GM23248 (cell line): Measurements from ENCODE around the gene FCER2. TPM values are rescaled to one million over a fixed set of nuclear protein-coding genes. Genes with fewer than 3 reads are reported as not detected.

Source experiments
- DNase-seq: peaks from one replicate; pipeline ENCODE4 v3.0.0-alpha.2; 2015
- H2AFZ ChIP-seq: fragments of 200-600 bp; sonication (generic); 2 replicates; pipeline ENCODE4 v1.6.1; 2016; ENCODE audit warnings: antibody characterized with exemption
- H3F3A ChIP-seq: fragments of 200-600 bp; sonication (generic); 2 replicates; pipeline ENCODE4 v1.6.1; 2016; ENCODE audit warnings: mild to moderate bottlenecking, antibody characterized with exemption, mixed run types; ENCODE audit not compliant: insufficient read depth
- H3K27ac ChIP-seq: fragments of 200-600 bp; sonication (generic); 2 replicates; pipeline ENCODE4 v1.5.1; 2016; ENCODE audit warnings: mild to moderate bottlenecking
- H3K27me3 ChIP-seq: fragments of 200-600 bp; sonication (generic); replicated peaks from 2 replicates; pipeline ENCODE4 v1.6.1; 2016; ENCODE audit warnings: mild to moderate bottlenecking; ENCODE audit not compliant: insufficient read depth
- H3K36me3 ChIP-seq: fragments of 200-600 bp; sonication (generic); 2 replicates; pipeline ENCODE4 v1.6.1; 2016; ENCODE audit warnings: low read depth, mild to moderate bottlenecking
- H3K4me1 ChIP-seq: fragments of 200-600 bp; sonication (generic); 2 replicates; pipeline ENCODE4 v1.6.1; 2016; ENCODE audit warnings: mild to moderate bottlenecking; ENCODE audit not compliant: insufficient read depth
- H3K4me2 ChIP-seq: fragments of 200-600 bp; sonication (generic); one replicate; pipeline ENCODE4 v1.6.1; 2016; ENCODE audit warnings: mild to moderate bottlenecking; ENCODE audit not compliant: unreplicated experiment
- H3K4me3 ChIP-seq: fragments of 200-600 bp; sonication (generic); 2 replicates; pipeline ENCODE4 v1.5.1; 2016; ENCODE audit warnings: mild to moderate bottlenecking
- H3K79me2 ChIP-seq: fragments of 200-600 bp; sonication (generic); 2 replicates; pipeline ENCODE4 v1.6.1; 2016; ENCODE audit warnings: mild to moderate bottlenecking; ENCODE audit not compliant: insufficient read depth
- H3K9ac ChIP-seq: fragments of 200-600 bp; sonication (generic); 2 replicates; pipeline ENCODE4 v1.6.1; 2016; ENCODE audit warnings: mild to moderate bottlenecking
- H3K9me2 ChIP-seq: fragments of 200-600 bp; sonication (generic); 2 replicates; pipeline ENCODE4 v1.6.1; 2016; ENCODE audit warnings: mixed run types, mild to moderate bottlenecking, moderate library complexity; ENCODE audit not compliant: insufficient read depth
- H3K9me3 ChIP-seq: fragments of 200-600 bp; sonication (generic); one replicate; pipeline ENCODE4 v1.6.1; 2017; ENCODE audit warnings: low read depth
- H4K20me1 ChIP-seq: fragments of 200-600 bp; sonication (generic); 2 replicates; pipeline ENCODE4 v1.6.0; 2016; ENCODE audit not compliant: insufficient read depth
- EZH2 ChIP-seq: fragments of 200-600 bp; sonication (generic); IDR thresholded peaks from 2 replicates; pipeline ENCODE4 v1.6.1; 2018; ENCODE audit warnings: antibody characterized with exemption, mild to moderate bottlenecking; ENCODE audit not compliant: insufficient read depth, poor library complexity, severe bottlenecking
- EZH2phosphoT487 ChIP-seq: fragments of 200-600 bp; sonication (generic); IDR thresholded peaks from 2 replicates; pipeline ENCODE4 v1.6.1; 2018; ENCODE audit warnings: antibody characterized with exemption, moderate library complexity, mild to moderate bottlenecking, low read depth; ENCODE audit not compliant: insufficient read depth
- WGBS, 2 experiments: methylation state at CpG; one replicate each; pipeline ENCODE4 v1.1.6; 2015 to 2017; ENCODE audit warnings: low lambda C conversion rate in 2 of 2, low coverage in 1 of 2; ENCODE audit errors: missing lambda C conversion rate in 2 of 2; 5-methylcytosine and 5-hydroxymethylcytosine counted together
- in situ Hi-C: fragments of 300-500 bp; cut with MboI; formaldehyde crosslinking; loops from 2 replicates; pipeline ENCODE4 v1.15.0; 2020
- polyA plus RNA-seq: library from polyadenylated mRNA; unstranded; fragments of >200 nt; fragmentation: Nextera tagmentation; extraction: Ambion mirVana; gene quantifications from 2 replicates; pipeline ENCODE4 v1.2.1, GENCODE V29; 2016
- total RNA-seq: library from RNA; depleted of rRNA; stranded (reverse); fragments of >200 nt; shearing (Covaris generic); gene quantifications from 2 replicates; pipeline ENCODE4 v1.2.3, GENCODE V29; 2014

The FCER2 gene
- total and polyA plus RNA-seq, 2 experiments from 2014 or later, result not detected

- Histone ChIP-seq H3K9me2 (no peaks in the 10 kb centered on the region), H3K79me2 (no peaks in the 10 kb centered on the region), H3K4me2 (no peak overlapping the region), H3K36me3 (no peaks in the 10 kb centered on the region), H3K27ac (no peak overlapping the region), H3F3A (no peaks in the 10 kb centered on the region), H3K9me3 (no peaks in the 10 kb centered on the region), H3K4me1 (no peaks in the 10 kb centered on the region), H3K27me3 (peaks cover 6% of the 10 kb centered on the region; the same call in 1 of the 2 replicates), H2AFZ (no peak overlapping the region), H4K20me1 (no peaks in the 10 kb centered on the region), H3K9ac (no peak overlapping the region), H3K4me3 (no peak overlapping the region)
- TF ChIP-seq EZH2phosphoT487 (no peak), EZH2 (no peak)
- in situ Hi-C loops, result no loop called here
- DNase-seq, result no peak
- 35 to 43% methylated on average over 2 of the region's 2 CpGs for WGBS, 2 experiments
Observed at GRCh38 chr19:7650148-7650547, 51.8 kb downstream of the FCER2 start.

- Histone ChIP-seq H3K9ac (no peak overlapping the region), H4K20me1 (no peaks in the 10 kb centered on the region), H3K9me3 (no peaks in the 10 kb centered on the region), H3K79me2 (no peaks in the 10 kb centered on the region), H3K4me2 (no peak overlapping the region), H3F3A (no peaks in the 10 kb centered on the region), H3K27ac (no peak overlapping the region), H3K4me3 (no peak overlapping the region), H3K9me2 (no peaks in the 10 kb centered on the region), H2AFZ (no peak overlapping the region), H3K4me1 (no peaks in the 10 kb centered on the region), H3K36me3 (no peaks in the 10 kb centered on the region), H3K27me3 (peaks cover 6% of the 10 kb centered on the region; the same call in 1 of the 2 replicates)
- DNase-seq, result no peak
- 66 to 73% methylated on average over 15 of the region's 15 CpGs for WGBS, 2 experiments
- TF ChIP-seq EZH2phosphoT487 (no peak), EZH2 (no peak)
- in situ Hi-C loops, result no loop called here
Observed at GRCh38 chr19:7648265-7649014, 53.5 kb downstream of the FCER2 start.

GRCh38 chr19:7647156-7647555, 54.8 kb downstream of the FCER2 start:
- in situ Hi-C loops, result no loop called here
- no peaks in the 10 kb centered on the region for H3K4me1 ChIP-seq
- no peak for DNase-seq
- H3F3A ChIP-seq, result no peaks in the 10 kb centered on the region
- no peak overlapping the region for H3K9ac ChIP-seq
- no peaks in the 10 kb centered on the region for H4K20me1 ChIP-seq
- H3K4me3 ChIP-seq, result no peak overlapping the region
- no peak overlapping the region for H3K27ac ChIP-seq
- H2AFZ ChIP-seq, result no peak overlapping the region
- 79 to 85% methylated on average over 20 to 26 of the region's 26 CpGs for WGBS, 2 experiments
- H3K9me2 ChIP-seq, result no peaks in the 10 kb centered on the region
- peaks cover 6% of the 10 kb centered on the region; the same call in 1 of the 2 replicates for H3K27me3 ChIP-seq
- no peak for TF ChIP-seq EZH2phosphoT487
- TF ChIP-seq EZH2, result no peak
- no peaks in the 10 kb centered on the region for H3K79me2 ChIP-seq
- H3K36me3 ChIP-seq, result no peaks in the 10 kb centered on the region
- H3K4me2 ChIP-seq, result no peak overlapping the region
- no peaks in the 10 kb centered on the region for H3K9me3 ChIP-seq

GRCh38 chr19:7646426-7646700, 55.6 kb downstream of the FCER2 start:
- Histone ChIP-seq H2AFZ (no peak overlapping the region), H3K9me2 (no peaks in the 10 kb centered on the region), H3K27me3 (peaks cover 6% of the 10 kb centered on the region; the same call in 1 of the 2 replicates), H3K79me2 (no peaks in the 10 kb centered on the region), H3K4me3 (no peak overlapping the region), H3K9ac (no peak overlapping the region), H3K36me3 (no peaks in the 10 kb centered on the region), H4K20me1 (no peaks in the 10 kb centered on the region), H3K27ac (no peak overlapping the region), H3K4me1 (no peaks in the 10 kb centered on the region), H3F3A (no peaks in the 10 kb centered on the region), H3K4me2 (no peak overlapping the region), H3K9me3 (no peaks in the 10 kb centered on the region)
- WGBS, 2 experiments, result 62 to 65% methylated on average over 8 of the region's 8 CpGs
- in situ Hi-C loops, result no loop called here
- no peak for DNase-seq
- TF ChIP-seq EZH2 (no peak), EZH2phosphoT487 (no peak)
